ENCODE measurements around the gene LIX1. TPM values are rescaled to one million over a fixed set of nuclear protein-coding genes. Genes with fewer than 3 reads are reported as not detected.

The LIX1 gene
- total RNA-seq, 1 experiment from 2014 or later: not detected

GRCh38 chr5:97078958-97079743, 63.3 kb downstream of the LIX1 start:
- no peak for ATAC-seq
- CTCF ChIA-PET: no interaction called here

GRCh38 chr5:97077246-97077645, 65.2 kb downstream of the LIX1 start:
- no peak overlapping the region for H3K27ac Mint-ChIP-seq
- ChIA-PET POLR2A (no interaction called here), CTCF (no interaction called here)
- no peaks in the 10 kb centered on the region for H3K4me1 Mint-ChIP-seq
- H3K27me3 Mint-ChIP-seq (ENCODE audit: low read depth): no peaks in the 10 kb centered on the region
- TF ChIP-seq PRRX2 (CRISPR knock-in tag; IDR thresholded peaks at IDR 0.05) (no peak), IRF2 (CRISPR knock-in tag; IDR thresholded peaks at IDR 0.05; ENCODE audit: borderline replicate concordance, low read depth) (no peak), SMAD3 (CRISPR knock-in tag; IDR thresholded peaks at IDR 0.05; ENCODE audit: borderline replicate concordance) (no peak), ZNF232 (CRISPR knock-in tag; IDR thresholded peaks at IDR 0.05) (no peak), E2F1 (CRISPR knock-in tag; IDR thresholded peaks at IDR 0.05) (no peak), PRDM15 (CRISPR knock-in tag; IDR thresholded peaks at IDR 0.05) (no peak), ZNF281 (CRISPR knock-in tag; IDR thresholded peaks at IDR 0.05) (no peak), ATF2 (CRISPR knock-in tag; IDR thresholded peaks at IDR 0.05; ENCODE audit: borderline replicate concordance, low read depth) (no peak), SMAD4 (CRISPR knock-in tag; IDR thresholded peaks at IDR 0.05) (no peak), FOXJ3 (CRISPR knock-in tag; IDR thresholded peaks at IDR 0.05; ENCODE audit: borderline replicate concordance) (no peak), ZNF512 (CRISPR knock-in tag; IDR thresholded peaks at IDR 0.05; ENCODE audit: borderline replicate concordance) (no peak)
- no peaks in the 10 kb centered on the region for H3K36me3 Mint-ChIP-seq
- no peak overlapping the region for H3K4me3 Mint-ChIP-seq
- ATAC-seq (no peak), DNase-seq (ENCODE audit: low spot score) (no peak)
- H3K9me3 Mint-ChIP-seq: no peaks in the 10 kb centered on the region

More at GRCh38 chr5:97078958-97079743, 63.3 kb downstream of the LIX1 start:
- TF ChIP-seq ZNF416 (CRISPR knock-in tag; IDR thresholded peaks at IDR 0.05): no peak
- no peak for TF ChIP-seq NR3C1 (CRISPR knock-in tag; conservative IDR thresholded peaks at IDR 0.05; ENCODE audit: low read depth)
- no peak for TF ChIP-seq ZBTB21 (CRISPR knock-in tag; IDR thresholded peaks at IDR 0.05; ENCODE audit: borderline replicate concordance)
- no peak for TF ChIP-seq ZSCAN18 (CRISPR knock-in tag; IDR thresholded peaks at IDR 0.05)
- no peak for TF ChIP-seq SP1 (CRISPR knock-in tag; conservative IDR thresholded peaks at IDR 0.05)
- no peak overlapping the region for H3K27ac Mint-ChIP-seq
- no peaks in the 10 kb centered on the region for H3K4me1 Mint-ChIP-seq
- no peak overlapping the region for H3K4me3 Mint-ChIP-seq
- no peaks in the 10 kb centered on the region for H3K27me3 Mint-ChIP-seq (ENCODE audit: low read depth)
- H3K9me3 Mint-ChIP-seq: peaks cover 6% of the 10 kb centered on the region
- H3K36me3 Mint-ChIP-seq: peaks cover 2% of the 10 kb centered on the region
- no peak for DNase-seq (ENCODE audit: low spot score)
- POLR2A ChIA-PET: no interaction called here
